GM18511 (cell line): ENCODE measurements around the gene TENM3.

Experiments used
- ATAC-seq: cut with Tn5 transposase; IDR thresholded peaks from one replicate; pipeline ENCODE4 v1.9.1; 2021; ENCODE audit warnings: mild to moderate bottlenecking, moderate library complexity; ENCODE audit not compliant: unreplicated experiment

TENM3 gene

GRCh38 chr4:182251116-182251515, 7.9 kb downstream of the TENM3 start:
- ATAC-seq = no peak

GRCh38 chr4:182252220-182252619, 9.0 kb downstream of the TENM3 start:
- ATAC-seq = no peak

GRCh38 chr4:182254026-182254780, 11.0 kb downstream of the TENM3 start:
- ATAC-seq = no peak

GRCh38 chr4:182255441-182256190, 12.4 kb downstream of the TENM3 start:
- ATAC-seq = no peak

GRCh38 chr4:182257016-182257415, 13.8 kb downstream of the TENM3 start:
- no peak for ATAC-seq

- no peak for ATAC-seq
Measured at GRCh38 chr4:182257503-182257902, 14.3 kb downstream of the TENM3 start.

- ATAC-seq = no peak
Measured at GRCh38 chr4:182258441-182259000, 15.3 kb downstream of the TENM3 start.

GRCh38 chr4:182261651-182262223, 18.5 kb downstream of the TENM3 start:
- ATAC-seq = no peak

- no peak for ATAC-seq
Measured at GRCh38 chr4:182263562-182263961, 20.4 kb downstream of the TENM3 start.

GRCh38 chr4:182264139-182264752, 21.0 kb downstream of the TENM3 start:
- no peak for ATAC-seq

- no peak for ATAC-seq
Measured at GRCh38 chr4:182265881-182266280, 22.7 kb downstream of the TENM3 start.

- ATAC-seq = no peak
Measured at GRCh38 chr4:182267048-182267447, 23.8 kb downstream of the TENM3 start.

GRCh38 chr4:182268966-182269365, 25.8 kb downstream of the TENM3 start:
- no peak for ATAC-seq

GRCh38 chr4:182271731-182272130, 28.5 kb downstream of the TENM3 start:
- ATAC-seq = no peak

- ATAC-seq = no peak
Measured at GRCh38 chr4:182272151-182272550, 28.9 kb downstream of the TENM3 start.

GRCh38 chr4:182273191-182273935, 30.2 kb downstream of the TENM3 start:
- no peak for ATAC-seq

- ATAC-seq = no peak
Measured at GRCh38 chr4:182276210-182277109, 33.3 kb downstream of the TENM3 start.

- ATAC-seq = no peak
Measured at GRCh38 chr4:182277377-182277776, 34.2 kb downstream of the TENM3 start.

GRCh38 chr4:182278729-182279128, 35.5 kb downstream of the TENM3 start:
- ATAC-seq = no peak
